Hepatocyte (in vitro differentiated cells): ENCODE measurements around the gene CHMP6.

Source experiments
- EZH2 ChIP-seq: fragments of 200-600 bp; sonication (generic); IDR thresholded peaks from 2 replicates; pipeline ENCODE4 v1.6.1; 2016; ENCODE audit warnings: antibody characterized with exemption, mild to moderate bottlenecking, borderline replicate concordance
- EZH2phosphoT487 ChIP-seq: fragments of 200-600 bp; sonication (generic); IDR thresholded peaks from one replicate; pipeline ENCODE4 v1.6.1; 2018; ENCODE audit warnings: antibody characterized with exemption, mild to moderate bottlenecking, low read depth, moderate library complexity; ENCODE audit not compliant: unreplicated experiment, severe bottlenecking
- TF ChIP-seq, protein P1 (sequence below): fragments of 200-600 bp; sonication (generic); IDR thresholded peaks from 2 replicates; pipeline ENCODE4 v1.5.1; 2016; ENCODE audit warnings: antibody characterized with exemption, mild to moderate bottlenecking; ENCODE audit not compliant: poor library complexity

- no peak for TF ChIP-seq EZH2
- TF ChIP-seq, protein P1, sequence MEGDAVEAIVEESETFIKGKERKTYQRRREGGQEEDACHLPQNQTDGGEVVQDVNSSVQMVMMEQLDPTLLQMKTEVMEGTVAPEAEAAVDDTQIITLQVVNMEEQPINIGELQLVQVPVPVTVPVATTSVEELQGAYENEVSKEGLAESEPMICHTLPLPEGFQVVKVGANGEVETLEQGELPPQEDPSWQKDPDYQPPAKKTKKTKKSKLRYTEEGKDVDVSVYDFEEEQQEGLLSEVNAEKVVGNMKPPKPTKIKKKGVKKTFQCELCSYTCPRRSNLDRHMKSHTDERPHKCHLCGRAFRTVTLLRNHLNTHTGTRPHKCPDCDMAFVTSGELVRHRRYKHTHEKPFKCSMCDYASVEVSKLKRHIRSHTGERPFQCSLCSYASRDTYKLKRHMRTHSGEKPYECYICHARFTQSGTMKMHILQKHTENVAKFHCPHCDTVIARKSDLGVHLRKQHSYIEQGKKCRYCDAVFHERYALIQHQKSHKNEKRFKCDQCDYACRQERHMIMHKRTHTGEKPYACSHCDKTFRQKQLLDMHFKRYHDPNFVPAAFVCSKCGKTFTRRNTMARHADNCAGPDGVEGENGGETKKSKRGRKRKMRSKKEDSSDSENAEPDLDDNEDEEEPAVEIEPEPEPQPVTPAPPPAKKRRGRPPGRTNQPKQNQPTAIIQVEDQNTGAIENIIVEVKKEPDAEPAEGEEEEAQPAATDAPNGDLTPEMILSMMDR = no peak
- no peak for TF ChIP-seq EZH2phosphoT487
Measured at GRCh38 chr17:80970762-80971703, 20.6 kb upstream of the CHMP6 start.
